ENCODE measurements around the gene INPP5E. TPM values are rescaled to one million over a fixed set of nuclear protein-coding genes. Genes with fewer than 3 reads are reported as not detected.

The INPP5E gene
- total RNA-seq, 2 experiments from 2014 or later: 20.2 to 21.3 TPM

GRCh38 chr9:136456258-136456657, 16.6 kb upstream of the INPP5E start:
- intact Hi-C loops (cut with micrococcal nuclease; ENCODE audit: unreplicated experiment): no loop called here
- no TSS peak for BruUV-seq (replicated peaks)
- Histone ChIP-seq H3K4me1 (ENCODE audit: insufficient read depth, low read length, poor library complexity, severe bottlenecking) (no peaks in the 10 kb centered on the region), H3K4me2 (ENCODE audit: low read length) (no peak overlapping the region), H4K20me1 (ENCODE audit: insufficient read depth, low read length) (no peaks in the 10 kb centered on the region), H3K36me3 (ENCODE audit: insufficient read depth, low read length) (peaks cover 85% of the 10 kb centered on the region), H3K4me3 (ENCODE audit: low read depth, low read length, poor library complexity, severe bottlenecking) (no peak overlapping the region), H3K9me3 (ENCODE audit: low read length) (no peaks in the 10 kb centered on the region), H3K9me2 (ENCODE audit: insufficient read depth, low read length) (no peaks in the 10 kb centered on the region), H3K27ac (ENCODE audit: low read depth, low read length, poor library complexity, severe bottlenecking) (no peak overlapping the region), H2AFZ (ENCODE audit: low read length) (no peak overlapping the region), H3K79me2 (ENCODE audit: insufficient read depth, low read depth, low read length) (no peaks in the 10 kb centered on the region)
- TF ChIP-seq CTCF (conservative IDR thresholded peaks at IDR 0.05; ENCODE audit: low read length): no peak
- no peak for TF ChIP-seq EZH2phosphoT487 (IDR thresholded peaks at IDR 0.05; ENCODE audit: borderline replicate concordance, low read depth, low read length)
- DNase-seq (ENCODE audit: low spot score): no peak
- ChIA-PET POLR2A (no interaction called here), CTCF (ENCODE audit: unreplicated experiment) (no interaction called here)

- ChIA-PET POLR2A (no interaction called here), CTCF (ENCODE audit: unreplicated experiment) (no interaction called here)
- no peak for DNase-seq (ENCODE audit: low spot score)
- H3K9me2 ChIP-seq (ENCODE audit: insufficient read depth, low read length): no peaks in the 10 kb centered on the region
- TF ChIP-seq EZH2phosphoT487 (IDR thresholded peaks at IDR 0.05; ENCODE audit: borderline replicate concordance, low read depth, low read length) (no peak), CTCF (conservative IDR thresholded peaks at IDR 0.05; ENCODE audit: low read length) (no peak)
- H3K4me1 ChIP-seq (ENCODE audit: insufficient read depth, low read length, poor library complexity, severe bottlenecking): no peaks in the 10 kb centered on the region
- H3K36me3 ChIP-seq (ENCODE audit: insufficient read depth, low read length): peaks cover 86% of the 10 kb centered on the region
- intact Hi-C loops (cut with micrococcal nuclease; ENCODE audit: unreplicated experiment): no loop called here
- no peak overlapping the region for H3K4me3 ChIP-seq (ENCODE audit: low read depth, low read length, poor library complexity, severe bottlenecking)
- no peak overlapping the region for H3K4me2 ChIP-seq (ENCODE audit: low read length)
- no TSS peak for BruUV-seq (replicated peaks)
- no peak overlapping the region for H2AFZ ChIP-seq (ENCODE audit: low read length)
- H4K20me1 ChIP-seq (ENCODE audit: insufficient read depth, low read length): no peaks in the 10 kb centered on the region
- H3K79me2 ChIP-seq (ENCODE audit: insufficient read depth, low read depth, low read length): no peaks in the 10 kb centered on the region
- H3K9me3 ChIP-seq (ENCODE audit: low read length): no peaks in the 10 kb centered on the region
- H3K27ac ChIP-seq (ENCODE audit: low read depth, low read length, poor library complexity, severe bottlenecking): no peak overlapping the region
Observed at GRCh38 chr9:136455043-136456002, 15.7 kb upstream of the INPP5E start.

Data from OCI-LY7 (cell line).